Measurements from ENCODE around the gene SLC6A6. TPM values are rescaled to one million over a fixed set of nuclear protein-coding genes. Genes with fewer than 3 reads are reported as not detected.

SLC6A6 gene
- polyA plus RNA-seq, 1 donor from 2014 or later: 7.6 TPM

GRCh38 chr3:14483286-14483685, 80.9 kb downstream of the SLC6A6 start:
- peaks cover 0 to 9% (median 2%) of the 10 kb centered on the region in 3 donors for H3K4me1 Mint-ChIP-seq
- H3K4me3 Mint-ChIP-seq: peak overlapping the region in 1 of 4 donors; percentile 37
- no peaks in the 10 kb centered on the region for H3K27me3 Mint-ChIP-seq
- H3K36me3 Mint-ChIP-seq: no peaks in the 10 kb centered on the region
- H3K27ac Mint-ChIP-seq: no peak overlapping the region
- H3K9me3 Mint-ChIP-seq: no peaks in the 10 kb centered on the region

- H3K27ac Mint-ChIP-seq: no peak overlapping the region
- H3K27me3 Mint-ChIP-seq: no peaks in the 10 kb centered on the region
- no peak overlapping the region for H3K4me3 Mint-ChIP-seq
- no peaks in the 10 kb centered on the region for H3K36me3 Mint-ChIP-seq
- H3K9me3 Mint-ChIP-seq: no peaks in the 10 kb centered on the region
- H3K4me1 Mint-ChIP-seq: peaks cover 0 to 11% (median 2%) of the 10 kb centered on the region in 3 donors
Observed at GRCh38 chr3:14484741-14485140, 82.3 kb downstream of the SLC6A6 start.

- H3K4me3 Mint-ChIP-seq: no peak overlapping the region
- H3K9me3 Mint-ChIP-seq: no peaks in the 10 kb centered on the region
- no peaks in the 10 kb centered on the region for H3K27me3 Mint-ChIP-seq
- peaks cover 0 to 11% (median 2%) of the 10 kb centered on the region in 3 donors for H3K4me1 Mint-ChIP-seq
- no peaks in the 10 kb centered on the region for H3K36me3 Mint-ChIP-seq
- H3K27ac Mint-ChIP-seq: peak overlapping the region in 2 of 3 donors; percentile 67 to 91
Observed at GRCh38 chr3:14485981-14486380, 83.6 kb downstream of the SLC6A6 start.

- peak overlapping the region in 1 of 3 donors; percentile 91 for H3K27ac Mint-ChIP-seq
- no peak overlapping the region for H3K4me3 Mint-ChIP-seq
- no peaks in the 10 kb centered on the region for H3K36me3 Mint-ChIP-seq
- H3K27me3 Mint-ChIP-seq: no peaks in the 10 kb centered on the region
- peaks cover 0 to 11% (median 2%) of the 10 kb centered on the region in 3 donors for H3K4me1 Mint-ChIP-seq
- no peaks in the 10 kb centered on the region for H3K9me3 Mint-ChIP-seq
Observed at GRCh38 chr3:14486460-14486859, 84.1 kb downstream of the SLC6A6 start.

- H3K9me3 Mint-ChIP-seq: no peaks in the 10 kb centered on the region
- no peak overlapping the region for H3K4me3 Mint-ChIP-seq
- H3K27ac Mint-ChIP-seq: peak overlapping the region in 1 of 3 donors; percentile 6
- H3K27me3 Mint-ChIP-seq: no peaks in the 10 kb centered on the region
- H3K36me3 Mint-ChIP-seq: no peaks in the 10 kb centered on the region
- H3K4me1 Mint-ChIP-seq: peaks cover 0 to 7% (median 2%) of the 10 kb centered on the region in 3 donors
Observed at GRCh38 chr3:14487086-14487485, 84.7 kb downstream of the SLC6A6 start.

GRCh38 chr3:14487821-14488220, 85.4 kb downstream of the SLC6A6 start:
- Mint-ChIP-seq H3K4me3 (no peak overlapping the region), H3K9me3 (no peaks in the 10 kb centered on the region), H3K36me3 (no peaks in the 10 kb centered on the region), H3K27me3 (no peaks in the 10 kb centered on the region), H3K27ac (no peak overlapping the region), H3K4me1 (peaks cover 0 to 7% (median 2%) of the 10 kb centered on the region in 3 donors)

GRCh38 chr3:14488286-14489041, 86.1 kb downstream of the SLC6A6 start:
- H3K9me3 Mint-ChIP-seq: no peaks in the 10 kb centered on the region
- no peaks in the 10 kb centered on the region for H3K27me3 Mint-ChIP-seq
- H3K27ac Mint-ChIP-seq: no peak overlapping the region
- peaks cover 0 to 7% (median 2%) of the 10 kb centered on the region in 3 donors for H3K4me1 Mint-ChIP-seq
- H3K4me3 Mint-ChIP-seq: peak overlapping the region in 1 of 4 donors; percentile 27
- no peaks in the 10 kb centered on the region for H3K36me3 Mint-ChIP-seq

- peaks cover 0 to 7% (median 2%) of the 10 kb centered on the region in 3 donors for H3K4me1 Mint-ChIP-seq
- H3K4me3 Mint-ChIP-seq: no peak overlapping the region
- H3K9me3 Mint-ChIP-seq: no peaks in the 10 kb centered on the region
- H3K27me3 Mint-ChIP-seq: no peaks in the 10 kb centered on the region
- H3K36me3 Mint-ChIP-seq: no peaks in the 10 kb centered on the region
- no peak overlapping the region for H3K27ac Mint-ChIP-seq
Observed at GRCh38 chr3:14489641-14490040, 87.2 kb downstream of the SLC6A6 start.

- no peaks in the 10 kb centered on the region for H3K36me3 Mint-ChIP-seq
- no peaks in the 10 kb centered on the region for H3K9me3 Mint-ChIP-seq
- peaks cover 0 to 6% (median 2%) of the 10 kb centered on the region in 3 donors for H3K4me1 Mint-ChIP-seq
- H3K4me3 Mint-ChIP-seq: no peak overlapping the region
- H3K27ac Mint-ChIP-seq: peak overlapping the region in 2 of 3 donors; percentile 14 to 22
- peaks cover 1% of the 10 kb centered on the region for H3K27me3 Mint-ChIP-seq
Observed at GRCh38 chr3:14490255-14490654, 87.8 kb downstream of the SLC6A6 start.

GRCh38 chr3:14490831-14491230, 88.4 kb downstream of the SLC6A6 start:
- H3K27me3 Mint-ChIP-seq: peaks cover 1% of the 10 kb centered on the region
- H3K27ac Mint-ChIP-seq: peak overlapping the region in 1 of 3 donors; percentile 22
- H3K36me3 Mint-ChIP-seq: no peaks in the 10 kb centered on the region
- H3K4me3 Mint-ChIP-seq: no peak overlapping the region
- peaks cover 0 to 2% (median 0%) of the 10 kb centered on the region in 3 donors for H3K4me1 Mint-ChIP-seq
- H3K9me3 Mint-ChIP-seq: no peaks in the 10 kb centered on the region

- Mint-ChIP-seq H3K9me3 (no peaks in the 10 kb centered on the region), H3K4me1 (peaks cover 0 to 2% (median 0%) of the 10 kb centered on the region in 3 donors), H3K36me3 (no peaks in the 10 kb centered on the region), H3K27me3 (peaks cover 1% of the 10 kb centered on the region), H3K27ac (no peak overlapping the region), H3K4me3 (peak overlapping the region in 1 of 4 donors; percentile 58)
Observed at GRCh38 chr3:14491396-14492190, 89.2 kb downstream of the SLC6A6 start.

GRCh38 chr3:14492948-14493881, 90.8 kb downstream of the SLC6A6 start:
- Mint-ChIP-seq H3K4me3 (no peak overlapping the region), H3K27me3 (peaks cover 3% of the 10 kb centered on the region), H3K9me3 (no peaks in the 10 kb centered on the region), H3K36me3 (no peaks in the 10 kb centered on the region), H3K27ac (peak overlapping the region in 1 of 3 donors; percentile 57), H3K4me1 (peaks cover 0 to 4% (median 0%) of the 10 kb centered on the region in 3 donors)

- Mint-ChIP-seq H3K36me3 (no peaks in the 10 kb centered on the region), H3K4me3 (no peak overlapping the region), H3K4me1 (peaks cover 0 to 2% (median 0%) of the 10 kb centered on the region in 3 donors), H3K27me3 (peaks cover 3% of the 10 kb centered on the region), H3K9me3 (peaks cover 0 to 3% (median 0%) of the 10 kb centered on the region in 3 donors), H3K27ac (no peak overlapping the region)
Observed at GRCh38 chr3:14494279-14494972, 92.0 kb downstream of the SLC6A6 start.

GRCh38 chr3:14494973-14495300, 92.5 kb downstream of the SLC6A6 start:
- Mint-ChIP-seq H3K36me3 (no peaks in the 10 kb centered on the region), H3K4me1 (peaks cover 0 to 2% (median 0%) of the 10 kb centered on the region in 3 donors), H3K9me3 (peaks cover 0 to 3% (median 0%) of the 10 kb centered on the region in 3 donors), H3K27ac (no peak overlapping the region), H3K27me3 (peaks cover 3% of the 10 kb centered on the region), H3K4me3 (no peak overlapping the region)

All from IgD-negative memory B cell (primary cell).